Measurements from ENCODE around the gene CBLC. TPM values are rescaled to one million over a fixed set of nuclear protein-coding genes. Genes with fewer than 3 reads are reported as not detected.

Gene CBLC
- total RNA-seq, 1 experiment from 2014 or later = 0.80 TPM

GRCh38 chr19:44848812-44849447 is 71.2 kb downstream of the CBLC start:
- Histone ChIP-seq H3K36me3 (ENCODE audit: control insufficient read depth, insufficient read depth, low read length) (peaks cover 6% of the 10 kb centered on the region; the same call in 1 of the 2 replicates), H3K9me3 (ENCODE audit: control insufficient read depth, insufficient read depth, low read depth, low read length) (no peaks in the 10 kb centered on the region), H3K27me3 (ENCODE audit: control insufficient read depth, insufficient read depth, low read length) (no peaks in the 10 kb centered on the region), H3K27ac (ENCODE audit: low read length) (peak overlapping the region; percentile 94), H3K4me3 (ENCODE audit: low read depth in 2 of 2, low read length in 2 of 2) (peak overlapping the region; percentile 92 to 93), H3K4me1 (ENCODE audit: control insufficient read depth, insufficient read depth, low read length) (peaks cover 25% of the 10 kb centered on the region)
- DNase-seq (ENCODE audit: low read depth, low spot score) = no peak
- ChIA-PET CTCF (interaction anchor here (0.7 to 0.8 kb wide), 2 partner anchors 37 to 160 kb away, joined by 5 to 9 read pairs; no protein-coding TSS in a partner anchor), POLR2A (interaction anchor here (0.6 kb wide), 1 partner anchor 41 kb away, joined by 22 read pairs; no protein-coding TSS in a partner anchor)
- intact Hi-C loops (cut with micrococcal nuclease; ENCODE audit: unreplicated experiment) = no loop called here
- in situ Hi-C loops (cut with HindIII; ENCODE audit: low pct_unique_long_range_greater_than_20kb, low sequenced_read_pairs) = no loop called here
- TF ChIP-seq TCF7L2 (IDR thresholded peaks at IDR 0.05; ENCODE audit: low read depth, low read length) (no peak), CTCF (IDR thresholded peaks at IDR 0.05) (no peak), POLR2AphosphoS5 (IDR thresholded peaks at IDR 0.05; ENCODE audit: low read depth, low read length) (no peak), SIN3A (IDR thresholded peaks at IDR 0.05; ENCODE audit: borderline replicate concordance, insufficient read depth, low read depth, low read length) (no peak), REST (IDR thresholded peaks at IDR 0.05; ENCODE audit: insufficient read depth in 1 of 2, low read depth in 2 of 2, low read length in 1 of 2) (no peak)
- no peak for ATAC-seq
- TSS peak; percentile 79 for BruUV-seq (replicated peaks)

Small RNA genes within 50 kb of the gene (microRNA-seq; reads per million reads assigned to microRNA genes)
- not detected for gene MIR8085 (ENCODE audit: unreplicated experiment)

Other genes starting within 250 kb of the CBLC start
- gene CEACAM20, start 248.2 kb upstream of the CBLC start, total RNA-seq (2021; ENCODE audit: unreplicated experiment) = not detected
- gene IGSF23, start 164.3 kb upstream of the CBLC start, total RNA-seq (2021; ENCODE audit: unreplicated experiment) = not detected
- gene PVR, start 134.0 kb upstream of the CBLC start, total RNA-seq (2021; ENCODE audit: unreplicated experiment) = 47.7 TPM
- gene CEACAM19, start 106.4 kb upstream of the CBLC start, total RNA-seq (2021; ENCODE audit: unreplicated experiment) = 1.2 TPM
- not detected for gene CEACAM16, start 78.7 kb upstream of the CBLC start, total RNA-seq (2021; ENCODE audit: unreplicated experiment)
- gene BCL3, start 29.2 kb upstream of the CBLC start, total RNA-seq (2021; ENCODE audit: unreplicated experiment) = 48.5 TPM
- 21.5 TPM for gene BCAM, start 31.2 kb downstream of the CBLC start, total RNA-seq (2021; ENCODE audit: unreplicated experiment)
- 104 TPM for gene NECTIN2, start 68.4 kb downstream of the CBLC start, total RNA-seq (2021; ENCODE audit: unreplicated experiment)
- gene TOMM40, start 113.4 kb downstream of the CBLC start, total RNA-seq (2021; ENCODE audit: unreplicated experiment) = 147 TPM
- 780 TPM for gene APOE, start 127.9 kb downstream of the CBLC start, total RNA-seq (2021; ENCODE audit: unreplicated experiment)
- 48.5 TPM for gene APOC1, start 136.7 kb downstream of the CBLC start, total RNA-seq (2021; ENCODE audit: unreplicated experiment)
- gene APOC4, start 164.3 kb downstream of the CBLC start, total RNA-seq (2021; ENCODE audit: unreplicated experiment) = not detected
- gene APOC2, start 168.2 kb downstream of the CBLC start, total RNA-seq (2021; ENCODE audit: unreplicated experiment) = not detected
- gene CLPTM1, start 177.5 kb downstream of the CBLC start, total RNA-seq (2021; ENCODE audit: unreplicated experiment) = 98.4 TPM
- gene RELB, start 223.6 kb downstream of the CBLC start, total RNA-seq (2021; ENCODE audit: unreplicated experiment) = 28.1 TPM